ENCODE data around the gene PHF12.

PHF12 gene

GRCh38 chr17:28954886-28955285, 3.6 kb upstream of the PHF12 start:
- H3K4me3 ChIP-seq (ENCODE audit: low read depth, low read length): no peak overlapping the region
- TF ChIP-seq CTCF (IDR thresholded peaks at IDR 0.05; ENCODE audit: low read depth, low read length): no peak

- peak; percentile 90 for TF ChIP-seq CTCF (IDR thresholded peaks at IDR 0.05; ENCODE audit: low read depth, low read length)
- no peak overlapping the region for H3K4me3 ChIP-seq (ENCODE audit: low read depth, low read length)
Observed at GRCh38 chr17:28953444-28954118, 2.3 kb upstream of the PHF12 start.

DNA sequence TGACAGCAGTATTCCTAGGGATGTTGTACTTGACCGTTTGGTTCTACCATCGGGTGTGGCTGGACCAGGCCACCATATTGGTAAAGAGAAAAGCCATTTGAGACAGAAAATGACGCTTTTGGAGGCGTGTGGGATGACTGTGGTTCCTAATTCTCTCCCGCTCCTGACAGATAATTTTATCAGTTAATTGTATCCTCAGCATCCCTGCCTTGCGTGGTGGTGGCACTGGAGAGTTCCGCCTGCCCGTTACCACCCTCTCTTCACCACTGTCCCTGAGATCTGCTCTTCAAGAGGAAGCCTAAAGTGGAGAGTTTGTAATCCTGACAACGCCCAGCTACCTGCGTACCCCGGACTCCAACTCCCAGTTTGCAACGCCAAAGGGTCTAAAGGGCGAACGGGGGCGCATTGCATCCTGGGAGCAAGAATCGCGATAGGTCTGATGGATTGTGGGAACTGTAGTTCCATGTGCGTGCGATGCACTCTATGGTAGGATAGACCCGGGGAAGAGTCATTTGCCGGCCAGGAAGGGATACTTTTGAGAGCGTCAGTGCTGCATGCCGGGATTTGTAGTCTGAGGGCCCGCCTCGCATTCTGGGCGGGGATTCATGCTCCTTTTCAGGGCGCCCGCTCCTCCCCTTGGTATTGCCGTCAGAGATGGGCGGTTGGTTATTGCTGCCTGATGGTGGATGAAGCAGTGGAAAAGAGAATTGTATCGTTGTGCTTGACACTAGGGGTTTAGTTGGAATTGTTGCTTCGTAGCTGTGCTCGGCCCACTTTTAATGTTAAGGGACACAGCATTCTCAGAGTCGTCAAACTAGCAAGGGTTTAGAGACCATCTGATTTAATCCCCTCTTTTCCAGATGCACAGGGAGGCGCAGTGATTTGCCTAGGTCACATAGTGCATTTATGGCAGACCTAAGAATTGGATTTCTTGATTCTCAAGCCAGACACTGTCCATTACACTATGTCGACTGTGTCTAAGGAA, 965 bp upstream of the PHF12 start:
- no peak for TF ChIP-seq CTCF (IDR thresholded peaks at IDR 0.05; ENCODE audit: low read depth, low read length)
- peak overlapping the region; percentile 74 for H3K4me3 ChIP-seq (ENCODE audit: low read depth, low read length)

DNA sequence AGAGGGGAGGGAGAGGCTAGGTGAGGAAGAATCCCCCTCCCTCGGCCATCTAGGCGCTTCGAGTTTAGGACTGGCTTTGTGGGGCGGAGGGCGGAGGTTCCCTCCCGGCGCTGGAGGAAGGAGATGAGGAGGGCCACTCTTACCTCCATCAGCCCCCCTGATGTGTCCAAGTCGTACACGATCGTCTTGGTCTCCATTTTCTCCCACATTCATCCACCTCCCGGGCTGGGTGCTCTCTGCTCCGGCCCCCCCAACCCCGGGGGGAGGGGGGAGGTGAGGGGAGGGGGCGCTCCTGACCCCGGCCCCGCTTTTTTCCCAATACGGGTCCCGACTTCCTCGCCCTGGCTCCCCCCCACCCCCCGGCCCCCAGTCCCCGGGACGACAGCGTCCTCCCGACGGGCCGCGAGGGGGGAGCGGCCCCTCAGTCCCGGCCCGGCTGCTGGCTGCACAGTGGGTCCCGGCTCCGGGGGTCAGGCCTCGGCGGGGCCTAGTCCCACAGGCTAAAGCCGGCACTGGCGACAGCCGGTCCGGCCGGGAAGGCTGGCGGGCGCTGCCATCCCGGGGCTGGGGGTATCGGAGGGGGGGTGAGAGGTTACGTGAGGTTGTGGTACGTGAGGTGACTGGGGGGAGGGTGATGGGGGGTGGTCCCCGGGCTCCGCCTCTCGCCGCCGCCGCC, 428 bp downstream of the PHF12 start:
- H3K4me3 ChIP-seq (ENCODE audit: low read depth, low read length): peak overlapping the region; percentile 83

GRCh38 chr17:28950017-28950751, 1.1 kb downstream of the PHF12 start:
- peak overlapping the region; percentile 83 for H3K4me3 ChIP-seq (ENCODE audit: low read depth, low read length)
- no peak for TF ChIP-seq CTCF (IDR thresholded peaks at IDR 0.05; ENCODE audit: low read depth, low read length)

More for the DNA sequence above, 428 bp downstream of the PHF12 start:
- no peak for TF ChIP-seq CTCF (IDR thresholded peaks at IDR 0.05; ENCODE audit: low read depth, low read length)

DNA sequence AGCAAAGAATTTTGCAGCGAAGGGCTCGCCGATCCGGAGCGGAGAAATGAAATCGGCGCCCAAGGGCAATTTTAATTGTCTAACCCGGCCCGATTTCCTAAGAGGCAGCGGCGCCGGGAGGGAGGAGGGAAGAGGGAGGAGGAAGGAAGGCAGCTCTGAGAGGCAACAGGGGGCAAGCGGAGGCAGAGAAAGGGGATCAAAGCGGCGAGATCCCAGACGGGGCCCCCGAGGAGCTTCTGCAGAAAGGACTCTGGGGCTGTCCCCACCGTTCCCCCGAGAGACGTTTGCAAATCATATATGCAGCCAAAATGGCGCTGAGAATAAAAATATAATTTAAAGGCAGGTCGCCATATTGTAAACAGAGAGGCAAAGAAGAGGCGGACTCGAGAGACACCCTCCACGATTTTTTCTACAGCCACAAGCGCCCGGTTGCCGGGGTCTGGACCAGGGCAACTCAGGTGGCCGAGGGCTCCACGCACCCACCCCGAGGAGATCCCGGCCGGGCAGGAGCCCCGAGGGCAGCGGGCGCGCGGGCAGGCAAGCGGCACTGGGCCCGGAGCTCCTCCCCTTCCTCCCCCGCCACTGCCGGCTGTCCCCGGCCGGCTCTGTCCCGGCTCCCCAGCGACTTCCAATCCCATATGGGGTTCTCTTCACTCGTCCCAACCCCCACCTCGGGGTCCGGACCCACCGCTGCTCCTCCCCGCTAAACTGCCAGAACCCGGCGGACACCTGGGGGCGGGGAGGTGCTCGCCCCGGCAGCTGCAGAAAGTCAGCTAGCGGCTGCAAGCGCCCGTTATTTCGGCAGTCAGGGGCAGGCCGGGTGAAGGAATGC, 1.9 kb downstream of the PHF12 start:
- TF ChIP-seq CTCF (IDR thresholded peaks at IDR 0.05; ENCODE audit: low read depth, low read length): no peak

More for the DNA sequence above, 1.9 kb downstream of the PHF12 start:
- H3K4me3 ChIP-seq (ENCODE audit: low read depth, low read length): peak overlapping the region; percentile 83

All from WI38 (cell line).